MM.1S (cell line): ENCODE data around the gene SRCIN1.

Source experiments
- DNase-seq: peaks from one replicate; pipeline ENCODE4 v3.0.0-alpha.2; 2015
- H2AFZ ChIP-seq: fragments of 300-600 bp; sonication (generic); 2 replicates; pipeline ENCODE4 v1.6.0; 2016; ENCODE audit warnings: antibody characterized with exemption, low read length
- H3F3A ChIP-seq: fragments of 300-600 bp; sonication (generic); 2 replicates; pipeline ENCODE4 v1.6.1; 2016; ENCODE audit warnings: mild to moderate bottlenecking, antibody characterized with exemption, low read length, moderate library complexity, mixed read lengths; ENCODE audit not compliant: insufficient read depth
- H3K27ac ChIP-seq: fragments of 300-600 bp; sonication (generic); 2 replicates; pipeline ENCODE4 v1.5.1; 2016; ENCODE audit warnings: mild to moderate bottlenecking, low read length
- H3K27me3 ChIP-seq: fragments of 300-600 bp; sonication (generic); replicated peaks from 2 replicates; pipeline ENCODE4 v1.6.0; 2016; ENCODE audit warnings: low read length; ENCODE audit not compliant: insufficient read depth
- H3K36me3 ChIP-seq: fragments of 300-600 bp; sonication (generic); replicated peaks from 2 replicates; pipeline ENCODE4 v1.6.1; 2016; ENCODE audit warnings: mild to moderate bottlenecking, low read length, mixed read lengths; ENCODE audit not compliant: insufficient read depth
- H3K4me1 ChIP-seq: fragments of 300-600 bp; sonication (generic); 2 replicates; pipeline ENCODE4 v1.6.1; 2016; ENCODE audit warnings: low read length, mixed read lengths
- H3K4me2 ChIP-seq: fragments of 300-600 bp; sonication (generic); 2 replicates; pipeline ENCODE4 v1.6.0; 2016; ENCODE audit warnings: low read depth, low read length
- H3K4me3 ChIP-seq: fragments of 300-600 bp; sonication (generic); 2 replicates; pipeline ENCODE4 v1.5.1; 2016; ENCODE audit warnings: low read length, mixed read lengths
- H3K79me2 ChIP-seq: fragments of 300-600 bp; sonication (generic); 2 replicates; pipeline ENCODE4 v1.6.1; 2016; ENCODE audit warnings: mixed run types, low read length, mixed read lengths
- H3K9ac ChIP-seq: fragments of 300-600 bp; sonication (generic); 2 replicates; pipeline ENCODE4 v1.6.1; 2016; ENCODE audit warnings: low read length, mixed read lengths
- H3K9me2 ChIP-seq: fragments of 300-600 bp; sonication (generic); replicated peaks from 2 replicates; pipeline ENCODE4 v1.6.1; 2016; ENCODE audit warnings: mild to moderate bottlenecking, low read length, mixed read lengths; ENCODE audit not compliant: insufficient read depth
- H3K9me3 ChIP-seq: fragments of 300-600 bp; sonication (generic); replicated peaks from 2 replicates; pipeline ENCODE4 v1.6.1; 2016; ENCODE audit warnings: mild to moderate bottlenecking, low read length, mixed read lengths; ENCODE audit not compliant: insufficient read depth
- H4K20me1 ChIP-seq: fragments of 300-600 bp; sonication (generic); 2 replicates; pipeline ENCODE4 v1.6.1; 2016; ENCODE audit warnings: mild to moderate bottlenecking, low read length, moderate library complexity, mixed read lengths; ENCODE audit not compliant: insufficient read depth
- CTCF ChIP-seq: fragments of 300-600 bp; sonication (generic); IDR thresholded peaks from 2 replicates; pipeline ENCODE4 v1.5.1; 2016; ENCODE audit warnings: antibody characterized with exemption, low read length, mixed read lengths
- EZH2 ChIP-seq: fragments of 300-600 bp; sonication (generic); optimal IDR thresholded peaks from 2 replicates; pipeline ENCODE3; 2017; ENCODE audit warnings: low read depth, mild to moderate bottlenecking, antibody characterized with exemption, low read length, mixed read lengths
- EZH2phosphoT487 ChIP-seq: fragments of 300-600 bp; sonication (generic); IDR thresholded peaks from 2 replicates; pipeline ENCODE4 v1.6.1; 2018; ENCODE audit warnings: antibody characterized with exemption, low read length

Gene SRCIN1

DNA sequence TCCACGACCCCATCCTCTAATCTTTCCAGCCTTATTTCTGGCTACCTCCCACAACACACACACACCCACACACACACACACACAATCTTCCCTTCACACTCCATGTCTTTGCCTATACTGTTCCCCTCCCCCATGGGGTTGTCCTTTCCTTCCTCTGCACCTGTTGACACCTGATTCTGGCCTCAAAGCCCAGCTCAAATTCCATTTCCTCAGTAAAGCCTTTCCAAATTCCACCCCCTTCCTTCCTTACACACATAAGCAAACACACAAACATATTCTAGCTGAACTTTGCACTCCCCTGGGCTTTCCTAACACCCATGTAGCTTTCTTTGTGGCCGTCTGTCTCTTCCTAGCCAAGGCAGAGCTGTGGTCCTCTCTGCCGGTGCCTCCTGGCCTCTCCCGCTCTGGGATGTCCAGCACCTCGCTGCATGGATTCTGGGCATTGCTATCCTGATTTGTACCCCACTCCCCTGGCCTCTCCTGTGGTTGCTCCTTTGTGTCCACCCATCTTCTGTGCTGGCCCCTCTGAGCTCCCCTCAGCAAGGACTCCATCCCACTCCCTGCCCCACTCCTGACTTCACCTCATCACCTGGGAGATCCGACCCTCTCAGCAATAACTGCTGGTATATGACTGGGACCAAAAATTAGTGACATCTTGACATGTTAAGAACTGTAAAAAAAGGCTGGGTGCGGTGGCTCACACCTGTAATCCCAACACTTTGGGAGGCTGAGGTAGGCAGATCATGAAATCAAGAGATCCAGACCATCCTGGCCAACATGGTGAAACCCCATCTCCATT, 8.4 kb upstream of the SRCIN1 start:
- H3K4me1 ChIP-seq = no peaks in the 10 kb centered on the region
- H3K36me3 ChIP-seq = no peaks in the 10 kb centered on the region
- no peak overlapping the region for H3K27ac ChIP-seq
- no peak overlapping the region for H3K9ac ChIP-seq
- no peak for DNase-seq
- H3K4me3 ChIP-seq = no peak overlapping the region
- H3K79me2 ChIP-seq = no peaks in the 10 kb centered on the region
- H3K27me3 ChIP-seq = peaks cover 14% of the 10 kb centered on the region
- H2AFZ ChIP-seq = no peak overlapping the region
- no peaks in the 10 kb centered on the region for H3K9me2 ChIP-seq
- no peaks in the 10 kb centered on the region for H3F3A ChIP-seq
- no peak overlapping the region for H3K4me2 ChIP-seq
- TF ChIP-seq CTCF = no peak
- no peak for TF ChIP-seq EZH2
- TF ChIP-seq EZH2phosphoT487 = no peak
- no peaks in the 10 kb centered on the region for H3K9me3 ChIP-seq
- H4K20me1 ChIP-seq = no peaks in the 10 kb centered on the region

GRCh38 chr17:38613525-38613980, 7.8 kb upstream of the SRCIN1 start:
- H3K27ac ChIP-seq = no peak overlapping the region
- no peak for DNase-seq

GRCh38 chr17:38611872-38612376, 6.2 kb upstream of the SRCIN1 start:
- Histone ChIP-seq H3K4me1 (0 out of 2 replicates have a peak, but pooled peaks cover under 1% of the 10 kb centered on the region), H3K9me3 (no peaks in the 10 kb centered on the region), H3K79me2 (no peaks in the 10 kb centered on the region), H3K36me3 (no peaks in the 10 kb centered on the region), H3K9ac (no peak overlapping the region), H3K27me3 (peaks cover 36% of the 10 kb centered on the region), H3F3A (no peaks in the 10 kb centered on the region), H2AFZ (no peak overlapping the region), H3K9me2 (no peaks in the 10 kb centered on the region), H4K20me1 (no peaks in the 10 kb centered on the region), H3K27ac (no peak overlapping the region), H3K4me2 (no peak overlapping the region), H3K4me3 (no peak overlapping the region)
- no peak for DNase-seq
- TF ChIP-seq CTCF (no peak), EZH2phosphoT487 (no peak), EZH2 (no peak)

More at GRCh38 chr17:38613525-38613980, 7.8 kb upstream of the SRCIN1 start:
- Histone ChIP-seq H3K9me3 (no peaks in the 10 kb centered on the region), H3K4me2 (no peak overlapping the region), H4K20me1 (no peaks in the 10 kb centered on the region), H3K9ac (no peak overlapping the region), H3K36me3 (no peaks in the 10 kb centered on the region), H2AFZ (no peak overlapping the region), H3K79me2 (no peaks in the 10 kb centered on the region), H3K4me1 (no peaks in the 10 kb centered on the region), H3K27me3 (peaks cover 20% of the 10 kb centered on the region), H3K9me2 (no peaks in the 10 kb centered on the region), H3K4me3 (no peak overlapping the region), H3F3A (no peaks in the 10 kb centered on the region)
- TF ChIP-seq EZH2phosphoT487 (no peak), EZH2 (no peak), CTCF (no peak)
